BE2C (cell line): ENCODE measurements around the gene ATG12. TPM values are rescaled to one million over a fixed set of nuclear protein-coding genes. Genes with fewer than 3 reads are reported as not detected.
"Not testable (repeated sequence)": the region's sequence is repeated elsewhere in the genome, so short reads cannot be mapped to it uniquely, and the experiment has no call there.

Experiments used
- DNase-seq: peaks from one replicate; pipeline ENCODE4 v3.0.0-alpha.2; 2020
- H3K27me3 ChIP-seq: fragments of 250-450 bp; sonication (Bioruptor Pico); 2 replicates; pipeline ENCODE4 v1.5.1; 2020; ENCODE audit warnings: mild to moderate bottlenecking
- H3K36me3 ChIP-seq: fragments of 250-450 bp; sonication (Bioruptor Pico); 2 replicates; pipeline ENCODE4 v1.5.1; 2020; ENCODE audit warnings: mild to moderate bottlenecking
- H3K4me1 ChIP-seq: fragments of 250-450 bp; sonication (Bioruptor Pico); 2 replicates; pipeline ENCODE4 v1.5.1; 2020
- H3K4me3 ChIP-seq: 2 replicates; pipeline ENCODE4 v1.5.1; 2011; ENCODE audit warnings: low read depth, low read length
- H3K9me3 ChIP-seq: fragments of 250-450 bp; sonication (Bioruptor Pico); 2 replicates; pipeline ENCODE4 v1.5.1; 2020
- CTCF ChIP-seq: IDR thresholded peaks from 2 replicates; pipeline ENCODE4 v1.5.1; 2012; ENCODE audit warnings: mild to moderate bottlenecking, low read depth, low read length
- polyA plus RNA-seq: library from polyadenylated mRNA; unstranded; fragments of >200 nt; gene quantifications from one replicate; pipeline ENCODE4 v1.2.1, GENCODE V29; 2012; ENCODE audit warnings: low read depth, missing spikeins; ENCODE audit not compliant: insufficient read length, insufficient read depth

ATG12 gene
- polyA plus RNA-seq: 34.5 TPM

DNA sequence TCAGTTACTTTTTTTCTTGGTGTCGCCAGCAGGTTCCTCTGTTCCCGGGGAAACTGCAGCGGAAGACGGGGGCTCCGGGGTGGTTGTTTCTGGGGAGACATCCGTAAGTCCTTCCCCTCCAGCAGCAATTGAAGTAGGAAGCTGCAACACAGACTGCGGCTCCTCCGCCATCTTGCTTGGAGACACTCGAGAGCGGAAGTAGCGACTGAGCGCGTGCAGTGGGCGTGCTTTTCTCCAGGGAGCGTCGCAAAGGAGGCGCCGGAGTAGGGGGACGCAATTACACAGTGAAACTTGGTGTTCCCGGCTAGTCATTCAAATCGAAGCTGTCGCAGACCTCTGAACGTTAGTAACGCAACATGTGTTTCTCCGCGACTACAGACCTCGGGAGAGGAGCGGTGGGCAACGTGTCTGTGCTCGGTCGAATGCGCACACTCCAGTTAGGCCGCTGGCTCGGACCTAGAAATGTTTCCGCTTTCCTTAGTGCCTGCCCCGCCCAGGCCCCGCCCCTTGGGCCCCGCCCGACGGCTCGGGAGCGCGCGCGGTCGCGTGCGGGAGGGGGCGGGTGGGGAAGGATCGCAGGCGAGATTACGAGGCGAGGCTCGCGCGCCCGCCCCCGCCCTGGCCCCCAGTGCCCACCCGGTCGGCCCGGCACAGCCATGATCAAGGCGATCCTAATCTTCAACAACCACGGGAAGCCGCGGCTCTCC, at the start of gene ATG12, which contains the start of gene AP3S1:
TSS of gene ATG12 (minus strand) at position 184 of the 707 bp plus-strand sequence. CDS start at position 171, 13 bp downstream.
TSS of gene AP3S1 (plus strand) at position 554 of the 707 bp plus-strand sequence. CDS start at position 657, 103 bp downstream.
- Histone ChIP-seq H3K36me3 (peaks cover 6% of the 10 kb centered on the region), H3K27me3 (no peaks in the 10 kb centered on the region), H3K4me1 (peaks cover 4% of the 10 kb centered on the region; the same call in 1 of the 2 replicates), H3K9me3 (no peaks in the 10 kb centered on the region), H3K4me3 (peak within 1 kb of the TSS; percentile 86)
- TF ChIP-seq CTCF: no peak
- DNase-seq: peak; percentile 91

DNA sequence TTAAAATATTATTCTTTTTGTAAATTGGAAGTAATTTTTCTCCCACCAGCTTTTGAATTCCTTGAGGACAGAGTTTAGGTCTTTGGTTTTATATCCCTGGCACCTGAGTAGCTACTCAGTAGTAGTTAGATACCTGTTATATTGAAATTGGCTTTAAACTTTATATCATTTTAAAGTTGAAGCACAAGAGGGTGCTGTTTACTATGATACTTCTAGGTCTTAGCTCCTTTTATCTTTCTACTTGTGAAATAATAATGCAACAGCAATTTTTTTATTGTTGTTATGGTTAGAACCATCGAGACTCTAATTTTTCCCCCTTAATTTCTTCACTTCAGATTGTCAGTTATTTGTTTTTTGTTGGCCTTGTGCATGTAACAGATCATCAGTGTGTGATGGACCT, 46.7 kb upstream of the ATG12 start:
- Histone ChIP-seq H3K9me3 (no peaks in the 10 kb centered on the region), H3K4me1 (no peaks in the 10 kb centered on the region), H3K36me3 (no peaks in the 10 kb centered on the region), H3K4me3 (no peak overlapping the region), H3K27me3 (no peaks in the 10 kb centered on the region)
- DNase-seq: no peak
- TF ChIP-seq CTCF: no peak

- not testable (repeated sequence) for DNase-seq, H3K27me3 ChIP-seq, H3K4me1 ChIP-seq, H3K4me3 ChIP-seq, H3K36me3 ChIP-seq, H3K9me3 ChIP-seq
Measured at GRCh38 chr5:115885208-115885607, 43.8 kb upstream of the ATG12 start.

DNA sequence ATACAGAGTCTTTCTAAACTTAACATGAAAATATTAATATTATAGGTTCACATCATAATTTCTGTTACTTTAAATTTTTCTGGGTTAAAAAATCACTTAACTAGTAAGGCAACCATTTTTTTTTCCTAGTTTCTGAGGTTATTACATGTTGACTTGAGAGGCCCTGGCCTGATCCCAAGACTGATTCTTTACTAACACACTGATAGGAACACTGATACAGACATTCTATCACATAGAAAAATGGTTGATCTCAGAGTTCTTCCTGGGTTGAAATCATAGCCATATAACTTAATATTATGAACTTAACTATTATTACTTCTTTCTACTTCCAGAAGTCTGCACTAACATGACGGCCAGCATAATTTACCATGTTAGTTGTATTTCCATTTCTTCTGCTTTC, 43.3 kb upstream of the ATG12 start:
- no peaks in the 10 kb centered on the region for H3K9me3 ChIP-seq
- no peaks in the 10 kb centered on the region for H3K27me3 ChIP-seq
- H3K4me3 ChIP-seq: no peak overlapping the region
- no peak for TF ChIP-seq CTCF
- no peaks in the 10 kb centered on the region for H3K4me1 ChIP-seq
- H3K36me3 ChIP-seq: no peaks in the 10 kb centered on the region
- DNase-seq: no peak

- H3K27me3 ChIP-seq, H3K4me3 ChIP-seq, H3K4me1 ChIP-seq, DNase-seq, H3K36me3 ChIP-seq, H3K9me3 ChIP-seq: not testable (repeated sequence)
Measured at GRCh38 chr5:115882434-115882833, 41.1 kb upstream of the ATG12 start.

DNA sequence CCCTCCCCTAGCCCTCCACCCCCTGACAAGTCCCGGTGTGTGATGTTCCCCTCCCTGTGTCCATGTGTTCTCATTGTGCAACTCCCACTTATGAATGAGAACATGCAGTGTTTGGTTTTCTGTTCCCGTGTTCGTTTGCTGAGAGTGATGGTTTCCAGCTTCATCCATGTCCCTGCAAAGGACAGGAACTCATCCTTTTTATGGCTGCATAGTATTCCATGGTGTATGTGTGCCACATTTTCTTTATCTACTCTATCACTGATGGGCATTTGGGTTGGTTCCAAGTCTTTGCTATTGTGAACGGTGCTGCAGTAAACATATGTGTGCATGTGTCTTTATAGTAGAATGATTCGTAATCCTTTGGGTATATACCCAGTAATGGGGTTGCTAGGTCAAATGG, 36.0 kb upstream of the ATG12 start:
- not testable (repeated sequence) for H3K4me3 ChIP-seq, H3K27me3 ChIP-seq, H3K9me3 ChIP-seq, H3K36me3 ChIP-seq, H3K4me1 ChIP-seq, DNase-seq

- no peak overlapping the region for H3K4me3 ChIP-seq
- no peaks in the 10 kb centered on the region for H3K9me3 ChIP-seq
- no peaks in the 10 kb centered on the region for H3K27me3 ChIP-seq
- H3K4me1 ChIP-seq: no peaks in the 10 kb centered on the region
- no peaks in the 10 kb centered on the region for H3K36me3 ChIP-seq
- DNase-seq: no peak
- peak; percentile 31; the same call in 1 of the 2 replicates for TF ChIP-seq CTCF
Measured at GRCh38 chr5:115875447-115875846, 34.1 kb upstream of the ATG12 start.

DNA sequence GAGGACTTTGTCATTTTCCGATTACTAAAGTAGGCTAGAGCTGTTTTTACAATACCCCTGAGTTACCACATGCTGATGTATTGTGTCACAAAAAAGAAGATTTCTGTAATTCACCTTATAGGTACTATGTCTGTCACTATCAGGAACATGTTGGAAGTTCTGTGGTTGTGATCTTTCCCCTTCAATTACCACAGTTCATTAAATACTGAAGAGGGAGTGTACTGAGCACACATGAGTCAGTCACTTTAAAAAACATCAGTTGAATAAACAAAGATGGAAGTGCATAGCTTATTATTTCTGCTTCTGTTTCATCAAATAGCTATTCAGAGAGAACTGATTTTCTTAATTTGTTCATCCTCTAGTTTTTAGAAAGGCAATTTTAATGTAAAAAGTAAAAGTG, 32.0 kb upstream of the ATG12 start:
- H3K4me1 ChIP-seq: no peaks in the 10 kb centered on the region
- DNase-seq: no peak
- H3K9me3 ChIP-seq: no peaks in the 10 kb centered on the region
- no peaks in the 10 kb centered on the region for H3K36me3 ChIP-seq
- no peaks in the 10 kb centered on the region for H3K27me3 ChIP-seq
- no peak for TF ChIP-seq CTCF
- H3K4me3 ChIP-seq: no peak overlapping the region
